ENCODE results near the gene REEP1.

DNA sequence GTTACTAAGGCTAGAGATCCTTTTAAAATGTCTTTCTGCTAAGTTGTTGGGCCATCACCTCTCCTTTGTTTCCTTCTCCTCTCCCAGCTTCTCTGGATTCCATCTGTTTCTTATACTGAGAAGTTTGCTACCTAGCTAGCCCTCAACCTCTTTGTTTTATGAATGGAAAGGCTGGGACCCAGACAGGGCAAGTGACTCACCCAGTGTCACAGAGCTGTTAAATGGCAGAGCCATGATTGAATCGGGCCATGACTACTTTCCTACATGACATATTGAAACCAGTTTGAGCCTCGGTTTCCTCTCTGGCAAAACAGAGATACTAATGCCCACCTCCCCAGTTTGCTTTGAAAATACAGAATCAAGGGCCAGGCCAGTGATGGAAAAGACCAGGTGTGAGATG is 24.1 kb downstream of the REEP1 start:
- TF ChIP-seq, protein P1, sequence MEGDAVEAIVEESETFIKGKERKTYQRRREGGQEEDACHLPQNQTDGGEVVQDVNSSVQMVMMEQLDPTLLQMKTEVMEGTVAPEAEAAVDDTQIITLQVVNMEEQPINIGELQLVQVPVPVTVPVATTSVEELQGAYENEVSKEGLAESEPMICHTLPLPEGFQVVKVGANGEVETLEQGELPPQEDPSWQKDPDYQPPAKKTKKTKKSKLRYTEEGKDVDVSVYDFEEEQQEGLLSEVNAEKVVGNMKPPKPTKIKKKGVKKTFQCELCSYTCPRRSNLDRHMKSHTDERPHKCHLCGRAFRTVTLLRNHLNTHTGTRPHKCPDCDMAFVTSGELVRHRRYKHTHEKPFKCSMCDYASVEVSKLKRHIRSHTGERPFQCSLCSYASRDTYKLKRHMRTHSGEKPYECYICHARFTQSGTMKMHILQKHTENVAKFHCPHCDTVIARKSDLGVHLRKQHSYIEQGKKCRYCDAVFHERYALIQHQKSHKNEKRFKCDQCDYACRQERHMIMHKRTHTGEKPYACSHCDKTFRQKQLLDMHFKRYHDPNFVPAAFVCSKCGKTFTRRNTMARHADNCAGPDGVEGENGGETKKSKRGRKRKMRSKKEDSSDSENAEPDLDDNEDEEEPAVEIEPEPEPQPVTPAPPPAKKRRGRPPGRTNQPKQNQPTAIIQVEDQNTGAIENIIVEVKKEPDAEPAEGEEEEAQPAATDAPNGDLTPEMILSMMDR (IDR thresholded peaks at IDR 0.05), result no peak
- TF ChIP-seq POLR2AphosphoS5 (IDR thresholded peaks at IDR 0.05; ENCODE audit: low read depth, low read length), result no peak

Data from Panc1 (cell line).